NCI-H1436 (cell line): ENCODE measurements around the gene ANKS4B.
"Not testable (repeated sequence)": the region's sequence is repeated elsewhere in the genome, so short reads cannot be mapped to it uniquely, and the experiment has no call there.

Experiments used
- DNase-seq: peaks from one replicate; lab custom pipeline; 2025; lab: John Stamatoyannopoulos, UW

Gene ANKS4B

DNA sequence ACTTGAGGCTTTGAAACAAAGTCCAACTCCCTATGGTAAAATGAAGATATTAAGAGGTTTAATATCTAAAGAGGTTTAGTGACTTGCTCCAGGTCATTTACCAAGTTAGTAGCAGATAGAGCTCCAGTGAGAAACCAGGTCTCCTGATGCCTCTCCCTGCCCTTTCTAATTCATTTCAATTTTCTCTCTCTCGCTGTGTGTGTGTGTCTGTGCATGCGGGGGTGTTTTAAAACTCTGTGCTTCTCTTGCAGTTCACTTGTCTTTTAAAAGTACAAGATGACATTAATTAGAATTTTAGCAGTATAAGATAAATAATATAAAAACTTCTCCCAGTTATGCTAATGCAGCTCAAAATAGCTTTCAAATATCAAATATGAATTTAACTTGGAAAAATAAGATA, 13.9 kb upstream of the ANKS4B start:
- no peak for DNase-seq

DNA sequence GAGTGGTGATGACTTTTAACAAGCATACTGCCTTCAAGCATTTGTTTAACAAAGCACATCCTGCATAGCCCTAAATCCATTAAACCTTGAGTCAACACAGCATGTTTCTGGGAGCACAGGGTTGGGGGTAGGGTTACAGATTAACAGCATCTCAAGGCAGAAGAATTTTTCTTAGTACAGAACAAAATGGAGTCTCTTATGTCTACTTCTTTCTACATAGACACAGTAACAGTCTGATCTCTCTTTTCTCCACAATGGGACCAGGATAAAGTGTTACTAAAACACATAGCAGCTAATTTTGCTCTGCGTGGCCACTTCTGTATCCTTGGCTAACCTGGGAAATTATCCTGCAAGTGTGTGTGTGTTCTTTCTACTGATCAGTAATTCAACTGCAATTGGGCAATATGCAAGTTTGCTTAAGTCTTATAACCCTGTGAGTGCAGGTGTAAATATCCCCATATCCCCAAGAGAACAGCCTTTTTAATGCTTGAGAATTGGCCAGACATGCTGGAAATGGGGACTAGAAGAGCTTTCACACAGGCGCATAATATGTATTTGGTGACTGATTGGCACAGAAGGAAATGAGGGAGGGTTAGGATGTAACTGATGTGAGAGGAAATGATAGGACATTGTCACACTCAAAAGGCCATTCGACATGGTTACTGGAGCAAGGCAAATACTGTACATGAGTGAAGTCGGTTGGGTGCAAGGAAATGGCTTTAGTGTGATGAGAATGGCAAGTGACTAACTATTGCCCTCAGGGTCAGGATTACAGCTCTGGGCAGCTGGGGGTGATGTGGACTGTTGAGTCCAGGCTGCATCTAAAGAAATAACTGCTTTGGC, 10.8 kb upstream of the ANKS4B start:
- peak; percentile 62 for DNase-seq

DNA sequence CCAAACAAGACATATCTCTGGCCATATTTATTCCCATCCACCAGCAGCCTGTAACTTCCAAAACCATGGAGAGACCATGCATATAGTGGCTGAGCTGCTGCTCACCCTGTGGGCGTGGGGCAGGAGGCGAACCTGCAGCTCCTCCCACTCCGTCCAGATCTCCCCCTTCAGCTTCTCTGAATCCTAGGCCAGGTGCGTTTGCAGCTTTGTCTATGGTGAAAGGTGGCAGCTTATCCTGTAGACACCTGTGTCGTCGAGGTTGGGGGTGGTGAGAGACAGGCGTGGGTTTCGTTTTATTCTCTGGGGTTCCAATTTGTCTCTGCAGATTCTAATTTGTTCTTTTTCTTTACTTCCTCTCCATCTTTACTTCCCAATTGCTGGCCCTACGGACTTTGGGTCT, 9.7 kb upstream of the ANKS4B start:
- DNase-seq = no peak

DNA sequence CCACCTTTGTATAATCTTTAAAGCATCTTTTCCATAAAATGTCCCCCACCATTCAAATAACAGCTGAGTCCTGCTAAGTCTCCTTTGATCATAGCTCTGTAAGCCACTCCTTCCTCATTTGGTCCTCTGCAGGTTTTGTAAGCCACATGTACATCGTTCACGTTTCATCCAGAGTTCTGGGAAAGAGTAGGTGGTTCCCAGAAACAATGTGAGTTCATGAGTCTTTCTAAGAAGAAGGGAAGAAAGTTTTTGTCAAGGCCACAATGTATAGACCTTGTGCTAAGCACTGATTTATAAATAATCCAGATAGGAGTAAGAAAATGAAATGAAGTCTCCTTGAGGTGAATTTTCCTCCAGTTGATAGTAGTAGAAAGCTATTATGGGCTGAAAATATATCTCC, 8.7 kb upstream of the ANKS4B start:
- no peak for DNase-seq

DNA sequence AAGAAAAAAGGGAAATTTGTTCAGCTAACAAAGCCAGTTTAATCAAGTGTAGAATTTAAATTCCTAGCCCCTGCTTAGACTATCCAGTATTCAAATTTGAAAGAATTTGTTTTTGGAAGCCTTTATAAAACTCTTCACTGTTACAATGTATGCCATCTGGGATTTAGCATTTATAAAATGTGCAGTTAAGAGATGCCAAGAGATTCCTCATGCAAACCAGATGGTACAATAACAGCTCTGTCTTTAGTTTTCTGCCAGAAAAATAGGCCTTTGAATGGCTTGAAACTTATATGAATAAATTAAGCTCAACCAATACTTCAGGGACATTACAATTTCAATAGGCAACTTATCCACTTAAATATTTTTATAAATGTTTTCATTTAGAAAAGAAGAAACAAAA, 6.8 kb upstream of the ANKS4B start:
- DNase-seq = no peak

DNA sequence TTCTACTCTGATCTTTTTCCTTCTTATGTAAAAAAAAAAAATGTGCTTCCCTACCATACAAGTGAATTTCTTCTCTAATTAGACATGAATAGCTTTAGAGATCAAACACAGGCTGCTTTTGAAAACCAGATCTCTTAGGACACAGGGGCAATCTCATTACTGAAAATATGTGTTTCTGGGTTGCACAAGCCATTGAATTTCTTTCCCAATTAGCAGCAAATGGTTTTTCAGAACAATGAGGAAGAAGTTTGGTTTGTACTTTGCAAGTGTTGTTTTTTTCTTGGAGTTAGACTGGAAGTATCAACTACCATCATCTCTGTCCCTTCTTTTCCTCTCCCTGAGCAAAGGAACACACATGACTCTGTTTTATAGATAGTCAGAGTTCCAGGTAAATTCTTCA, 5.6 kb upstream of the ANKS4B start:
- DNase-seq = no peak

DNA sequence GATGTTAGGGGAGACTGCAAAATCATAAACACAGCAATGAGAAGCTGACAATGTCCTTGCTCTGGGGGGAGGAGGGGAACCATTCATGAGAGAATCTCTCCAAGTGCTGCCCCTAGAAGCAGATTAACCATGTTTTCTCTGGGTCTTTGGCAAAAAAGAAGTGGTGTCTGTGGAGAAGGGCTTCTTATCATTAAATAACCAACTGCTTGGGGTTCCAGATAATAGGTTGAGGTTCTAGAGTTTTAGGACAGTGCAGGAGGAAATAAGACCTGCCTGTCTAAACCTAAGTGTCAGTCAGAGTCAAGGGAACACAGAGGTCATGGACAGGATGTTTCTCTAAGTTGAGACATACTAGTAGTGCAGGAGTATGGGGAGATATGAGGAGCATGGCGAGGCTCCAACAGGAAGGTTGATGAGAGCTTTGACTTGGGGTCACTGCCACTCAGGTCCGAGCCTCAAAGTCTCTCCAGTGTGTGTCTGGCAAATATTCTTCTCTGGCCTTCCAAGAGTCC, 5.1 kb upstream of the ANKS4B start:
- no peak for DNase-seq

DNA sequence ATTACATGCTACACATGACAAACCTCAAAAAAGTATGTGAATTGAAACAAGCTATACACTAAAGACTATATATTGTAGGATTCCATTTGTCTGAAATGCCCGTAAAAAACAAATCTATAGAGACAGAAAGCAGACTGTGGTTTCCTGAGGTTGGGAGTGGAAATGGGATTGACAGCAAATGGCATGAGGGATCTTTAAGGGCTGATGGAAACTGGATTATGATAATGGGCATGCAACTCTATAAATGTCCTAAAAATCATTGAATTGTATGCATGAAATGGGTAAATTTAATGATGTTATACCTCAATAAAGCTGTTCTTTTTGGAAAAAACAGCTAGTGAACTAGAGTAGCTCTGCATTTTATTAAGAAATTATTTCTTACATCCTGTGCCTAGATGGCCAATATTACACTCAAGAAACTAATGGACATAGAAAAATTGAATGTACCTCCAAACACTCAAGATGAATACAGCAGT, 416 bp upstream of the ANKS4B start:
- DNase-seq = no peak

DNA sequence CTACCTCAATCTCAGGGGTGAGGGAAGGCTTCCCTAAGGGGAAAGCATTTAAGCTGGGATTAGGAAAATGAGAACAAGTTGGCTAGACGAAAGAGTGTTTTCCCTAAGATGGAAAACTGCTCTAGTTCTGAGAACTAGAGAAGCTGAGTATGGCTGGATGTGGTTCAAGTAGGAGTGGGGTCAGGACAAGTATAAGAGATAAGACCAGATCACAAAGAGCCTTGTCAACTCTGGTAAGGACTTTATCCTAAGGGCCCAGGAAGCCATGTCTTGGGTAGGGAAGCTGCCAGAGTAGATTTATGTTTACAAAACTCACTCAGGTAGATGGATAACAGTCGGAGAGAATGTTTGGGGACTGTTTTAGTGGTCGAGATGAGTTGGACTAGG, 1.7 kb downstream of the ANKS4B start:
- no peak for DNase-seq

DNA sequence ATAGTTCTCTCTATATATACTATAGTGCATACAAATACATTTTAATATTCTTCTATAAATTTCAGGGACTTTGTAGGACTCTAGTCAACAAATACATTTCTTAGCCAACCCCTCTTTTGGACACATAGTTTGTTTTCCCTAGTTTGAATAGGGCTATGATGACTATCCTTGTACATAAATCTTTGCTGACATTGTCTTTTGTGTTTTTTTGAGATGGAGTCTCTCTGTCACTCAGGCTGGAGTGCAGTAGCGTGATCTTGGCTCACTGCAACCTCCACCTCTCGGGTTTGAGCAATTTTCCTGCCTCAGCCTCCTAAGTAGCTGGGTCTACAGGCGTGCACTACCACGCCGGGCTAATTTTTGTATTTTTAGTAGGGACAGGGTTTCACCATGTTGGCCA, 3.3 kb downstream of the ANKS4B start:
- DNase-seq = no peak

DNA sequence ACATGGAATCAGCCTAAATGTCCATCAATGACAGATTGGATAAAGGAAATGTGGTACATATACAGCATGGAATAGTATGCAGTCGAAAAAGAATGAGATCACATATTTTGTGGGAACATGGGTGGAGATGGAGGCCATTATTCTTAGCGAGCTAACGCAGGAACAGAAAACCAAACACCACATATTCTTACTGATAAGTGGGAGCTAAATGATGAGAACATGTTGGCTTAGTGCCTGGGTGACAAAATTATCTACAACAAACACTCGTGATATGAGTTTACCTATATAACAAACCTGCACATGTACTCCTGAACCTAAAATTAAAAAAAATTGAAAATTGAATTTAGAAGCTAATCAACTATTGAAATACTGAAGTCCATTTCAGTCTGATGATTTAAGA, 6.1 kb downstream of the ANKS4B start:
- no peak for DNase-seq

DNA sequence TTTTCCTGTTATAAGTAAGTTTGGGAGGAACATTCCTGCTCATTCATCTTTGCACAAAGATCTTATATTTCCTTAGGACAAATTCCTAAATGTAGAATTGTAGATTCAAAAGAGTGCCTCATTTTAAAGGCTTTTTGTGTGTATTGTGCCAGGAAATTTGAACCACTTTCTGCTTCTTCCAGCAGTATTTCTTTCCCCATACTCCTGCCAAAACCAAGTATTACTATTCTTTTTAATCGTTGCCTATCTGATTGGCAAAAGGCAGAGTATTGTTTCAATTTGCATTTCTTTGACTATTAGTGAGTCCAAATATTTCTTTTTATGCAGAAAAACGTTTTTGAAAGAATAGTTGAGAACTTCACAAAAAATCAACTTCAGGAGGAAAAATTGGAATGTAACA, 9.3 kb downstream of the ANKS4B start:
- DNase-seq = no peak

DNA sequence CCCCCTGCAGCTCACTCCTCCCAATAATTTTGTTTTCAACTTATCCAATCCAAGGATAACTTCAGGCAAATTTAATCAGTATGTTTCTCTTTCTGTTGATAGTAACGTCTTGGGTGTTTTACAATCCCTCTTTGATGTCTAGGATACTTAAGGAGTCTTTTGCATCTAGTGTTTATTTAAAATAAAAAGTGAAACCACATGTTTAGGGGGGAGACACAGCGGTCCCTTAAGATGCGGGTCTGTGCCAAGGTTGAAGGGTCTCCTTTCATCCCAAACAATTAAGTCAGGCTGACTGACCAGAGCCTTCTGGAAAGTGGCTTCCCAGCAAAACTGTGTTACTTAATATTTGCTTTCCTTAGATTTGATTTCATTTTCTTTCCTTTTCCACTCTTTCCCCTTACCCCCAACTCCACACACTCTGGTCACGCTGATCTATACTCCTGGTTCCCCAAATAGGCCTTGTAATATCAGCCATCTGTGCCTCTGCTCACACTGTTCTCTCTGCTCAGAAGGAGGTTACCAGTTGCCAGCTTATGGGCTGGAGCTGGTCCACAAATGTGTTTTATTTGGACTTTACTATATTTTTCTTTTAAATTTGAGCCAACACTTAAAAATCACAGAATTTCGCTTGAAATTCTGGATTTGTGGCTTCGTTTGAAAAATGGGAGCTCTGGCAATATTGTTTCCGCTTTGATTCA, 11.2 kb downstream of the ANKS4B start:
- DNase-seq = no peak

DNA sequence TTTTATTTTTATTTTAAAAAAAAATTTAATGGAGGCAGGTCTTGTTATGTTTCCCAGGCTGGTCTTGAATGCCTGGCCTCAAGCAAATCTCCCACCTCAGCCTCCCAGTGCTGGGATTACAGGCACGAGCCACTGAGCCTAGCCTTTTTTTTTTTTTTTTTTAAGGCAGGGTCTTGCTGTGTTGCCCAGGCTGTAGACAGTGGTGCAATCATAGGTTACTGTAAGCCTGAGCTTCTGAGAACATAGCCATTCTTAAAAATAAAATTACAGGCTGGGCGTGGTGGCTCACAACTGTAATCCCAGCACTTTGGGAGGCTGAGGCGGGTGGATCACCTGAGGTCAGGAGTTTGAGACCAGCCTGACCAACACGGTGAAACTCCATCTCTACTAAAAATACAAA, 14.7 kb downstream of the ANKS4B start:
- not testable (repeated sequence) for DNase-seq

DNA sequence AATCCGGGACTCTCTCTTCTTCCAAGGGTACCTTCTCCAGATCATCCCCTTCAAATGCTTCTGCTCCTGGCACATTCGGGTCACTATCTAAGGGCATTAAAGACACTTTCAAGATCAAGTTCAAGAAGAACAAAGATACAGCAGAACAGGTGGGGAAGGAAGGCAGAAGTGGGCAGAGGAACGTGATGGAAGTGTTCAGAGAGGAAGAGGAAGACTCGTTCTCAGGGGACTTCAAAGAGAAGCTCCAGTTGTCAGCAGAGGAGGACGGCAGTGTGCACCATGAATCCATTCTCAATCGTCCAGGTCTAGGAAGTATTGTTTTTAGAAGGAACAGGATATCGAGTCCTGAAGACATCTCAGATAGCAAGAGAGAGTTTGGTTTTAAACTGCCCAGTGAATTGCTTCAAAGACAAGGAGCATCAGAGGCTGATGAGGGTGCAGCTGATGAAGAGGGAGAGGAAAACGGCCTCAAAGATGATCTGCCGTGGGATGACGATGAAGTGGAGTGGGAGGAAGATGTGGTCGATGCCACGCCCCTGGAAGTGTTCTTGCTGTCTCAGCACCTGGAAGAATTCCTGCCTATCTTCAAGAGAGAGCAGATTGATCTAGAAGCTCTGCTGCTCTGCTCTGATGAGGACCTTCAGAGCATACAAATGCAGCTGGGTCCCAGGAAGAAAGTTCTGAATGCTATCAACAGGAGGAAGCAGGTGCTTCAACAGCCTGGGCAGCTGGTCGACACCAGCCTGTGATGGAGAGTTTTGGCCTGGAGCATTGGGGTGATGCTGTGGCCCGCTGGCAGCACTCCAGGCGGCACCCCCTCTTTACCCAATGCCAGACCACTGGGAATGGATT, 16.8 kb downstream of the ANKS4B start:
- no peak for DNase-seq

DNA sequence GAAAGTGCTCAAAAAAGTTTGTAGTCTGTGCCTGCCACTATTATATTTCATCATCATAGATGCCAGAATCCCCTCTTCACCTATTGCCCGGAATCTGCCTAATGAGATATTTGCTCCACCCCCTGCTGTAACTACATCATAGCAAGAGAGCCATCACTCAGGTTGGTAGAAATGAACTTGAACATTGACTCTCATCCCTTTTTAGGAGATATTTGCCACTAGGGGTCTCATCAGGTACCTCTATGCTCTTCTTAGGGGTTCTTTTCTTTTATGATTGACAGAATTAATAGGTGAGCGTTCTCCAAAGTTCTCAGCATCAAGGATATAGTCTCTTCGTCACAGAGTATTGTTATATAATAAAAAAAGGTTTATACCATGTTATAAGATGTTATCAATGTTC, 20.0 kb downstream of the ANKS4B start:
- DNase-seq = no peak

DNA sequence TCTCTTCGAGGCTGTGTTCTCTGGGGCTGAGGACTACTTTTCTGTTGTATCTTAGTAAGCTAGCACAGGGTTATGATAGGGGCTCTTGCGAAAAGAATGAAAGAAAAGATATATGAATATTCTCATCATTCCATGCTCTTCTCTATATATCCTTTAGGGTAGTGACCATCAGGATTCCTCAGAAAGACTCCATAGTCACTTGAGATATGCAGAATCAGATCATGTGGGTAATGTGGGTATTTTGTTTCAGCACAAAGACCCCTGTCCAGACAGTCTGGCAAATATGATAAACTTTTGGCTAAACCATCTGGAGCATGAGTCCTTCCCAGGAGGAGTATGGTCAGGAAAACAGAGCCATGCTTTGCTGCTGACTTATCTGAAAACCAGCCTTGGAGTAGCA, 23.1 kb downstream of the ANKS4B start:
- no peak for DNase-seq

DNA sequence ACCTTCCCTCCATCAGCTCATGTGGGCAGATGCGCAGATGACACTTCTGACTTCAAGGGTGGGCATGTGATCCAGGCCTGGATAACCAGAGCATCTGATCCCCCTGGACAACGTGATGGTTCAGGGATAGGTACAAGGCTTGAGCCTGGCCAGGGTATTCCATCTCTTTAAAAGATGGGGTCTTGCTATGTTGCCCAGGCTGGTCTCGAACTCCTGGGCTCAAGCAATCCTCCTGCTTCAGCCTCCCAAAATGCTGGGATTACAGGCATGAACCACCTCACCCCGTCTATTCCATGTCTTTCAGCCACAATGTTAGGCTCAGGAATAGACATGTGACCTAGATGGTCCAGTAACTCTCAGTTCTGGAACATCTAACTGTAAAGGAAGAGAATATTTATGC, 23.8 kb downstream of the ANKS4B start:
- DNase-seq = no peak

DNA sequence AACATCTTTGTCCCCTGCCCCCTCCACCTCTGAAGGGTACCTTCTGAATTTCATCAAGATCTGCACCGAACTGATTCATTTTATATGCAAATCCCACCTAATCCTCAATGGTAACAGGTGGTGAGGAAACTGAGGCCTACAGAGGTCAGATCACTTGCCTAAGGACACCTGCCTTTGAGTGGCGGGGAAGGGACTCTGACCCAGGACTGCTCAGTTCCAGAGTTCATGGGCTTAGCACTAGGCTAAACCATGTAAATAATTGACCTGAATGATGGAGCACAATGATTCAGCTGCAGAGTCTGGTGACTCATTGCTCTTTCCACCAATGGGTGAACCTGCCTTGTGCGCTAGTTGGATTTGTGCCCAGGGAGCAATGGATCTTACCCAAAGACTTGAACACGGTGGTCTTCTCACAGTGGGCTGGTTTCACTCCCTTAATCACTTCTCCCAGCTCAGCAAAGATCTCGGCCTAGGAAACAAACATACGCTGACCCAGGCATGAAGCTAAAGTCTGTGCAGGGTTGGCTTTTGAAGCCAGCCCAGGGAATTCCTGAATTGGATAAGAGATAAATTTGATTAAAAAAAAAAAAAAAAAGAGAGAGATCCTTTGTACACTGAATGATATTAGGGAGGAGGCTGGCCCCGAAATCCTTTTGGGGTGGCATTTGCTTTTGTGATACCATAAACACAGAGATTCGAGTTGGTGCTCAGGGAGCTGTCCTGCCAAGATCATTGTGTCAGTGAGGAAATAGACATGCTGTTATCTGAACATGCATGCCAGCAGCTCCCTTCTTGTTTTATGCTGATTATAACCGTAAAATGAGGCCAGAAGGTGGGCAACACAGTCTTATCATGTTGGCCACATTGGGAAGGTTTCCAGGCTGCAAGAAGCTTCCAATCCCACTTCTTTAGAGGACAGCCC, 27.6 kb downstream of the ANKS4B start:
- peak; percentile 19 for DNase-seq

DNA sequence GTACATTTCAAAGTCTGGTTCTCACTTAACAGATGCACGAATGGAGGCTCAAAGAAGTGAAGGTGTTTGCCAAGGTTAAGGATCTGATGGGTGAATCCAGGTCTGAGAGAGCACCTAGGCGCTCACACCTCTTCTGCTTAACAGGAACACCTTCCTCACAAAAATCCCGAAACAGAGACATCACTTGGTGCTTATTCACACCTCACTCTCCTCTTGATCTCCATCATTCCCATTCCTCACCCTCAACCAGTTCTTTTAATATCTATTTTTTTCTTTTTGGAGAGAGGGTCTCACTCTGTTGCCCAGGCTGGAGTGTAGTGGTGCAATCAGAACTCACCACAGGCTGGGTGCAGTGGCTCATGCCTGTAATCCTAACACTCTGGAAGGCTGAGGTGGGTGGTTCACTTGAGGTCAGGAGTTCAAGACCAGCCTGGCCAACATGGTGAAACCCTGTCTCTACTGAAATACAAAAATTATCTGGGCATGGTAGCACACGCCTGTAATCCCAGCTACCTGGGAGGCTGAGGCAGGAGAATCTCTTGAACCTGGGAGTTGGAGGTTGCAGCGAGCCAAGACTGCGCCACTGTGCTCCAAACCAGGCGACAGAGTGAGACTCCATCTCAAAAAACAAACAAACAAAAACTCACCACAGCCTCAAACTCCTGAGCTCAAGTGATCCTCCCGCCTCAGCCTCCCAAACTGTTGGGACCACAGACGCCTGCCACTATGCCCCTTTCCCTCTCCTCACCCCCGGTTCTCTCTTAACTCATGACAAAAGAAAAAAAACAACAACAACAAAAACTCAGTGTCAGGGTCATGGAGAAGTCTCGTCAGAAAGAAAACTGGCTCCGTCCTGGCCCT, 29.5 kb downstream of the ANKS4B start:
- DNase-seq = no peak
